ENCODE results near the gene MRPL40. TPM values are rescaled to one million over a fixed set of nuclear protein-coding genes. Genes with fewer than 3 reads are reported as not detected.

The MRPL40 gene
- polyA plus RNA-seq, 1 donor from 2014 or later: 32.5 TPM

DNA sequence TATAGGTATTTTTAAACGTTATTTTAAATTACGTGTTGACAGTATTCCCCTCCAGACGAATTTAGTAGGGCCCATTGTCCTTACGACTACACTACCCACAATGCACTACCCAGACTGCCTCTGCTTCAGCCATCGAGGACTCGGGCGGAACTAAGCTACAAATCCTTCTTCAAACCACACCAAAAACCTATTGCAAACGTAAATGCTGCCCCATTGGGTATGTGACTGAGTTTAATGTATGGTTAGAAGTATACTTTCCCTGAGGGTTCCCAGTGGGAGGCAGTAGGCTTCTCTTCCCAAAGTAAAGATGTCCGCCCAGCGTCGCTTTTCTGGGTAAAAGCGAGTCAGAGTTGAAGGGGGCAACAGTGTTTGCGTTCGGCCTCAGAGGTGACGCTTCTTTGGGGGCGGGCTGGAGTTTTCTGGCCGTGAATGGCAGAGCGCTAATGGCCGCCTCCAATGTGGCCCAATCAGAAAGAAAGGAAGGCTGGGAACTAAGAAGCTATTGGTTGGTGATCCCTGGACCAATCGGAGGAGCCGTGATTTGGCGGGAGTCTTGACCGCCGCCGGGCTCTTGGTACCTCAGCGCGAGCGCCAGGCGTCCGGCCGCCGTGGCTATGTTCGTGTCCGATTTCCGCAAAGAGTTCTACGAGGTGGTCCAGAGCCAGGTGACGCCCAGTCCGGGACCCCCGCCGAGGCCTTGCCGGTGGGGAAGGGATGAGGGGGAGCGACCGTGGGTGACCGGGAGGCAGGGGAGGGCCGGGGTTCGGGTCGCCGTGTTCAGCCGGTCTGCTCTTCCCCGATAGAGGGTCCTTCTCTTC is 47.2 kb downstream of the MRPL40 start, which contains the start of gene CDC45:
CDC45 (plus strand) TSS at position 566 of the 818 bp plus-strand sequence; CDS start at position 615, 49 bp downstream.
- peaks cover 19% of the 10 kb centered on the region for H3K79me2 ChIP-seq (replicated peaks; ENCODE audit: insufficient read depth, low read length)
- H3K9me3 ChIP-seq (ENCODE audit: low read length): no peaks in the 10 kb centered on the region
- H2AFZ ChIP-seq (ENCODE audit: low read depth, low read length): peak within 1 kb of the TSS; percentile 51
- H3K9ac ChIP-seq (ENCODE audit: low read length): peak within 1 kb of the TSS; percentile 73
- H3K9me2 ChIP-seq (ENCODE audit: insufficient read depth, low read length): no peaks in the 10 kb centered on the region
- no peaks in the 10 kb centered on the region for H3K36me3 ChIP-seq (ENCODE audit: insufficient read depth, low read length)
- peak within 1 kb of the TSS; percentile 84 for H3K4me3 ChIP-seq (ENCODE audit: low read length)
- H3K4me2 ChIP-seq (ENCODE audit: low read length): peak within 1 kb of the TSS; percentile 49
- peak; percentile 98 for TF ChIP-seq MXI1 (conservative IDR thresholded peaks at IDR 0.05; ENCODE audit: poor library complexity, severe bottlenecking)
- TF ChIP-seq, protein P1, sequence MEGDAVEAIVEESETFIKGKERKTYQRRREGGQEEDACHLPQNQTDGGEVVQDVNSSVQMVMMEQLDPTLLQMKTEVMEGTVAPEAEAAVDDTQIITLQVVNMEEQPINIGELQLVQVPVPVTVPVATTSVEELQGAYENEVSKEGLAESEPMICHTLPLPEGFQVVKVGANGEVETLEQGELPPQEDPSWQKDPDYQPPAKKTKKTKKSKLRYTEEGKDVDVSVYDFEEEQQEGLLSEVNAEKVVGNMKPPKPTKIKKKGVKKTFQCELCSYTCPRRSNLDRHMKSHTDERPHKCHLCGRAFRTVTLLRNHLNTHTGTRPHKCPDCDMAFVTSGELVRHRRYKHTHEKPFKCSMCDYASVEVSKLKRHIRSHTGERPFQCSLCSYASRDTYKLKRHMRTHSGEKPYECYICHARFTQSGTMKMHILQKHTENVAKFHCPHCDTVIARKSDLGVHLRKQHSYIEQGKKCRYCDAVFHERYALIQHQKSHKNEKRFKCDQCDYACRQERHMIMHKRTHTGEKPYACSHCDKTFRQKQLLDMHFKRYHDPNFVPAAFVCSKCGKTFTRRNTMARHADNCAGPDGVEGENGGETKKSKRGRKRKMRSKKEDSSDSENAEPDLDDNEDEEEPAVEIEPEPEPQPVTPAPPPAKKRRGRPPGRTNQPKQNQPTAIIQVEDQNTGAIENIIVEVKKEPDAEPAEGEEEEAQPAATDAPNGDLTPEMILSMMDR (IDR thresholded peaks at IDR 0.05; ENCODE audit: poor library complexity, severe bottlenecking): no peak
- no peak for TF ChIP-seq EZH2 (IDR thresholded peaks at IDR 0.05; ENCODE audit: borderline replicate concordance, insufficient read depth, low read length, poor library complexity, severe bottlenecking)
- peak; percentile 25 for TF ChIP-seq POLR2AphosphoS5 (IDR thresholded peaks at IDR 0.05)
- H3K27ac ChIP-seq (ENCODE audit: low read length): peak within 1 kb of the TSS; percentile 82
- no peaks in the 10 kb centered on the region for H4K20me1 ChIP-seq (ENCODE audit: insufficient read depth)
- no peaks in the 10 kb centered on the region for H3F3A ChIP-seq (ENCODE audit: insufficient read depth, low read length, poor library complexity, severe bottlenecking)
- H3K27me3 ChIP-seq (ENCODE audit: insufficient read depth, low read depth, low read length): no peaks in the 10 kb centered on the region

DNA sequence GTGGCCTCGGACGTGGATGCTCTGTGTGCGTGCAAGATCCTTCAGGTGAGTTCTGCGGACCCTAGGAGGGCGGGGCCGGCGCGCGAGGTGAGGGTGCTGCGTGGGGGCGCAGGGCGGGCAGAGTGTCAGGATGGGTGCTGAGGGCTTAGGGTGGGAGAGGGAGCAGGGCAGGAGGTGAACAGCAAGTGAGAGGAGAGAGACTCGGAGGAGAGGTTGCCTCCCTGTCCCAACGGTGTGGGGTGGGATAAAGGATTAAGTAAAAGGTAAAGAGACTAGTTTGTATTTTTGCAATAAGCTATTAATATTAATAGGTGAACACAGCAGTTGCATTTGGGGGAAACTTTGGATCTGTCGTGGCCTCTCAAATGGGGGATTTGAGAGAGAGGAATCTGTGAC is 47.8 kb downstream of the MRPL40 start:
- TF ChIP-seq EP300 (conservative IDR thresholded peaks at IDR 0.05; ENCODE audit: poor library complexity, severe bottlenecking): no peak
- TF ChIP-seq, protein P1 (IDR thresholded peaks at IDR 0.05; ENCODE audit: poor library complexity, severe bottlenecking): no peak
- TF ChIP-seq POLR2AphosphoS5 (IDR thresholded peaks at IDR 0.05): no peak
- TF ChIP-seq, protein P2, sequence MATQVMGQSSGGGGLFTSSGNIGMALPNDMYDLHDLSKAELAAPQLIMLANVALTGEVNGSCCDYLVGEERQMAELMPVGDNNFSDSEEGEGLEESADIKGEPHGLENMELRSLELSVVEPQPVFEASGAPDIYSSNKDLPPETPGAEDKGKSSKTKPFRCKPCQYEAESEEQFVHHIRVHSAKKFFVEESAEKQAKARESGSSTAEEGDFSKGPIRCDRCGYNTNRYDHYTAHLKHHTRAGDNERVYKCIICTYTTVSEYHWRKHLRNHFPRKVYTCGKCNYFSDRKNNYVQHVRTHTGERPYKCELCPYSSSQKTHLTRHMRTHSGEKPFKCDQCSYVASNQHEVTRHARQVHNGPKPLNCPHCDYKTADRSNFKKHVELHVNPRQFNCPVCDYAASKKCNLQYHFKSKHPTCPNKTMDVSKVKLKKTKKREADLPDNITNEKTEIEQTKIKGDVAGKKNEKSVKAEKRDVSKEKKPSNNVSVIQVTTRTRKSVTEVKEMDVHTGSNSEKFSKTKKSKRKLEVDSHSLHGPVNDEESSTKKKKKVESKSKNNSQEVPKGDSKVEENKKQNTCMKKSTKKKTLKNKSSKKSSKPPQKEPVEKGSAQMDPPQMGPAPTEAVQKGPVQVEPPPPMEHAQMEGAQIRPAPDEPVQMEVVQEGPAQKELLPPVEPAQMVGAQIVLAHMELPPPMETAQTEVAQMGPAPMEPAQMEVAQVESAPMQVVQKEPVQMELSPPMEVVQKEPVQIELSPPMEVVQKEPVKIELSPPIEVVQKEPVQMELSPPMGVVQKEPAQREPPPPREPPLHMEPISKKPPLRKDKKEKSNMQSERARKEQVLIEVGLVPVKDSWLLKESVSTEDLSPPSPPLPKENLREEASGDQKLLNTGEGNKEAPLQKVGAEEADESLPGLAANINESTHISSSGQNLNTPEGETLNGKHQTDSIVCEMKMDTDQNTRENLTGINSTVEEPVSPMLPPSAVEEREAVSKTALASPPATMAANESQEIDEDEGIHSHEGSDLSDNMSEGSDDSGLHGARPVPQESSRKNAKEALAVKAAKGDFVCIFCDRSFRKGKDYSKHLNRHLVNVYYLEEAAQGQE (IDR thresholded peaks at IDR 0.05; ENCODE audit: borderline replicate concordance): no peak
- TF ChIP-seq TAF1 (IDR thresholded peaks at IDR 0.05; ENCODE audit: low read depth): no peak
- no peak for TF ChIP-seq EZH2 (IDR thresholded peaks at IDR 0.05; ENCODE audit: borderline replicate concordance, insufficient read depth, low read length, poor library complexity, severe bottlenecking)
- no peak for TF ChIP-seq RAD21 (conservative IDR thresholded peaks at IDR 0.05)
- no peak for TF ChIP-seq MXI1 (conservative IDR thresholded peaks at IDR 0.05; ENCODE audit: poor library complexity, severe bottlenecking)
- TF ChIP-seq SMC3 (conservative IDR thresholded peaks at IDR 0.05; ENCODE audit: poor library complexity): no peak
- Histone ChIP-seq H3K4me3 (ENCODE audit: low read length) (peak overlapping the region; percentile 84), H2AFZ (ENCODE audit: low read depth, low read length) (peak overlapping the region; percentile 29), H3K9ac (ENCODE audit: low read length) (no peak overlapping the region), H3K9me2 (ENCODE audit: insufficient read depth, low read length) (no peaks in the 10 kb centered on the region), H4K20me1 (ENCODE audit: insufficient read depth) (no peaks in the 10 kb centered on the region), H3K36me3 (ENCODE audit: insufficient read depth, low read length) (no peaks in the 10 kb centered on the region), H3K4me2 (ENCODE audit: low read length) (peak overlapping the region; percentile 49), H3K79me2 (replicated peaks; ENCODE audit: insufficient read depth, low read length) (peaks cover 19% of the 10 kb centered on the region), H3K27ac (ENCODE audit: low read length) (no peak overlapping the region), H3F3A (ENCODE audit: insufficient read depth, low read length, poor library complexity, severe bottlenecking) (no peaks in the 10 kb centered on the region), H3K27me3 (ENCODE audit: insufficient read depth, low read depth, low read length) (no peaks in the 10 kb centered on the region), H3K9me3 (ENCODE audit: low read length) (no peaks in the 10 kb centered on the region)
